HTR-8/SVneo (cell line): ENCODE results near the gene GMPR2.

Experiments used
- DNase-seq: peaks from one replicate; pipeline ENCODE4 v3.0.0; 2011; ENCODE audit warnings: low spot score, mixed read lengths; ENCODE audit not compliant: insufficient read length
- FAIRE-seq: peaks from 2 replicates; lab custom pipeline; 2011; peaks lifted over from hg19 to GRCh38; lab: Jason Lieb, UNC

Gene GMPR2

GRCh38 chr14:24247422-24247821, 14.7 kb downstream of the GMPR2 start:
- no peak for FAIRE-seq
- no peak for DNase-seq

GRCh38 chr14:24249230-24250021, 16.7 kb downstream of the GMPR2 start:
- FAIRE-seq (no peak), DNase-seq (no peak)

- DNase-seq = no peak
- no peak for FAIRE-seq
Observed at GRCh38 chr14:24250354-24250753, 17.6 kb downstream of the GMPR2 start.

- FAIRE-seq = no peak
- no peak for DNase-seq
Observed at GRCh38 chr14:24251880-24252288, 19.2 kb downstream of the GMPR2 start.

- FAIRE-seq = no peak
- no peak for DNase-seq
Observed at GRCh38 chr14:24252289-24253124, 19.8 kb downstream of the GMPR2 start.

- no peak for FAIRE-seq
Observed at GRCh38 chr14:24253936-24254335, 21.2 kb downstream of the GMPR2 start.

GRCh38 chr14:24254630-24255392, 22.1 kb downstream of the GMPR2 start:
- FAIRE-seq = no peak
- DNase-seq = no peak

More at GRCh38 chr14:24253936-24254335, 21.2 kb downstream of the GMPR2 start:
- DNase-seq = no peak

- FAIRE-seq (no peak), DNase-seq (no peak)
Observed at GRCh38 chr14:24255438-24255837, 22.7 kb downstream of the GMPR2 start.

- DNase-seq (no peak), FAIRE-seq (no peak)
Observed at GRCh38 chr14:24255931-24256711, 23.4 kb downstream of the GMPR2 start.

GRCh38 chr14:24256960-24257359, 24.2 kb downstream of the GMPR2 start:
- FAIRE-seq (no peak), DNase-seq (no peak)

GRCh38 chr14:24258119-24258518, 25.4 kb downstream of the GMPR2 start:
- no peak for FAIRE-seq
- DNase-seq = no peak

- FAIRE-seq (no peak), DNase-seq (no peak)
Observed at GRCh38 chr14:24258548-24259265, 26.0 kb downstream of the GMPR2 start.

- FAIRE-seq (no peak), DNase-seq (peak; percentile 19)
Observed at GRCh38 chr14:24259282-24260025, 26.7 kb downstream of the GMPR2 start.

- FAIRE-seq = no peak
- DNase-seq = no peak
Observed at GRCh38 chr14:24260026-24260779, 27.5 kb downstream of the GMPR2 start.

- no peak for DNase-seq
- FAIRE-seq = no peak
Observed at GRCh38 chr14:24260780-24261157, 28.0 kb downstream of the GMPR2 start.

- FAIRE-seq (no peak), DNase-seq (no peak)
Observed at GRCh38 chr14:24261256-24261968, 28.7 kb downstream of the GMPR2 start.

- no peak for FAIRE-seq
- DNase-seq = no peak
Observed at GRCh38 chr14:24261969-24262327, 29.2 kb downstream of the GMPR2 start.
